ENCODE measurements around the gene OR4C11. TPM values are rescaled to one million over a fixed set of nuclear protein-coding genes. Genes with fewer than 3 reads are reported as not detected.

OR4C11 gene
- total RNA-seq = not detected

- DNase-seq = no peak
- intact Hi-C loops (cut with DNase I) = no loop called here
- TF ChIP-seq CTCF (IDR thresholded peaks at IDR 0.05) = no peak
These were observed at the start of gene OR4C11 for GRCh38 chr11:55607545-55607944. Gene OR4C11 (minus strand): TSS chr11:55607645. CDS start chr11:55604373, 3,272 bp downstream.

GRCh38 chr11:55655096-55655495 lies 47.7 kb upstream of the OR4C11 start:
- Histone ChIP-seq H3K9me3 (no peaks in the 10 kb centered on the region), H3K27me3 (no peaks in the 10 kb centered on the region), H3K4me3 (no peak overlapping the region), H3K4me1 (no peaks in the 10 kb centered on the region), H3K36me3 (no peaks in the 10 kb centered on the region), H3K27ac (no peak overlapping the region), H3K9ac (ENCODE audit: low read depth in 2 of 2, low read length in 2 of 2) (no peak overlapping the region)
- intact Hi-C loops (cut with DNase I) = no loop called here
- DNase-seq = no peak
- TF ChIP-seq CTCF (IDR thresholded peaks at IDR 0.05) = no peak

More at GRCh38 chr11:55607545-55607944, at the start of gene OR4C11:
- no peak within 1 kb of the TSS for H3K27ac ChIP-seq
- no peaks in the 10 kb centered on the region for H3K9me3 ChIP-seq
- no peaks in the 10 kb centered on the region for H3K36me3 ChIP-seq
- H3K4me3 ChIP-seq = no peak within 1 kb of the TSS
- H3K27me3 ChIP-seq = no peaks in the 10 kb centered on the region
- no peak within 1 kb of the TSS for H3K9ac ChIP-seq (ENCODE audit: low read depth in 2 of 2, low read length in 2 of 2)
- no peaks in the 10 kb centered on the region for H3K4me1 ChIP-seq

- Histone ChIP-seq H3K9me3 (no peaks in the 10 kb centered on the region), H3K4me1 (no peaks in the 10 kb centered on the region), H3K36me3 (no peaks in the 10 kb centered on the region), H3K27me3 (no peaks in the 10 kb centered on the region), H3K9ac (ENCODE audit: low read depth in 2 of 2, low read length in 2 of 2) (no peak overlapping the region), H3K27ac (no peak overlapping the region), H3K4me3 (no peak overlapping the region)
- no peak for DNase-seq
- intact Hi-C loops (cut with DNase I) = no loop called here
- no peak for TF ChIP-seq CTCF (IDR thresholded peaks at IDR 0.05)
These were observed 45.1 kb upstream of the OR4C11 start for GRCh38 chr11:55652560-55652959.

GRCh38 chr11:55648027-55648426 lies 40.6 kb upstream of the OR4C11 start, which contains the start of gene OR4S2:
Gene OR4S2 (plus strand): TSS chr11:55648327. CDS start chr11:55650904, 2,577 bp downstream.
- Histone ChIP-seq H3K27ac (no peak within 1 kb of the TSS), H3K36me3 (no peaks in the 10 kb centered on the region), H3K9me3 (no peaks in the 10 kb centered on the region), H3K4me3 (no peak within 1 kb of the TSS), H3K27me3 (no peaks in the 10 kb centered on the region), H3K9ac (ENCODE audit: low read depth in 2 of 2, low read length in 2 of 2) (no peak within 1 kb of the TSS), H3K4me1 (no peaks in the 10 kb centered on the region)
- intact Hi-C loops (cut with DNase I) = no loop called here
- no peak for DNase-seq
- no peak for TF ChIP-seq CTCF (IDR thresholded peaks at IDR 0.05)

GRCh38 chr11:55634813-55635212 lies 27.4 kb upstream of the OR4C11 start, which contains the start of gene OR4P4:
Gene OR4P4 (plus strand): TSS chr11:55635113.
- H3K27ac ChIP-seq = no peak within 1 kb of the TSS
- TF ChIP-seq CTCF (IDR thresholded peaks at IDR 0.05) = no peak
- no peaks in the 10 kb centered on the region for H3K4me1 ChIP-seq
- H3K9me3 ChIP-seq = no peaks in the 10 kb centered on the region
- H3K9ac ChIP-seq (ENCODE audit: low read depth in 2 of 2, low read length in 2 of 2) = no peak within 1 kb of the TSS
- no peak within 1 kb of the TSS for H3K4me3 ChIP-seq
- DNase-seq = no peak
- no peaks in the 10 kb centered on the region for H3K36me3 ChIP-seq
- intact Hi-C loops (cut with DNase I) = no loop called here
- H3K27me3 ChIP-seq = no peaks in the 10 kb centered on the region
